Stimulated activated naive CD8-positive, alpha-beta T cell treated with anti-CD3 and anti-CD28 coated beads, Interleukin-15, Interleukin-2, amounts not matched to agents 100 ng/mL and 50 ng/mL, for 24 hours (primary cell): Measurements from ENCODE around the gene NUP54.

Experiments used
- H3K27ac Mint-ChIP-seq: one replicate; pipeline ENCODE4 v1.8.0; 2021; ENCODE audit warnings: mild to moderate bottlenecking, mixed read lengths
- H3K27me3 Mint-ChIP-seq: one replicate; pipeline ENCODE4 v1.8.0; 2021; ENCODE audit warnings: mixed read lengths
- H3K36me3 Mint-ChIP-seq: one replicate; pipeline ENCODE4 v1.8.0; 2021; ENCODE audit warnings: low read depth, mixed read lengths
- H3K4me1 Mint-ChIP-seq: one replicate; pipeline ENCODE4 v1.8.0; 2021; ENCODE audit warnings: low read depth, mixed read lengths
- H3K4me3 Mint-ChIP-seq: one replicate; pipeline ENCODE4 v1.8.0; 2021; ENCODE audit warnings: mild to moderate bottlenecking, mixed read lengths
- H3K9me3 Mint-ChIP-seq: one replicate; pipeline ENCODE4 v1.8.0; 2021; ENCODE audit warnings: mixed read lengths

NUP54 gene

GRCh38 chr4:76174216-76174615 lies 26.0 kb upstream of the NUP54 start:
- H3K4me1 Mint-ChIP-seq: no peaks in the 10 kb centered on the region
- peaks cover 10% of the 10 kb centered on the region for H3K36me3 Mint-ChIP-seq
- H3K4me3 Mint-ChIP-seq: no peak overlapping the region
- no peak overlapping the region for H3K27ac Mint-ChIP-seq
- no peaks in the 10 kb centered on the region for H3K27me3 Mint-ChIP-seq
- no peaks in the 10 kb centered on the region for H3K9me3 Mint-ChIP-seq

- Mint-ChIP-seq H3K27me3 (no peaks in the 10 kb centered on the region), H3K9me3 (no peaks in the 10 kb centered on the region), H3K4me1 (no peaks in the 10 kb centered on the region), H3K4me3 (no peak overlapping the region), H3K36me3 (peaks cover 18% of the 10 kb centered on the region), H3K27ac (no peak overlapping the region)
These were observed 20.5 kb upstream of the NUP54 start for GRCh38 chr4:76168688-76169087.

GRCh38 chr4:76166480-76166879 lies 18.3 kb upstream of the NUP54 start:
- Mint-ChIP-seq H3K9me3 (no peaks in the 10 kb centered on the region), H3K36me3 (peaks cover 32% of the 10 kb centered on the region), H3K27ac (no peak overlapping the region)

GRCh38 chr4:76160355-76160754 lies 12.2 kb upstream of the NUP54 start:
- Mint-ChIP-seq H3K9me3 (no peaks in the 10 kb centered on the region), H3K4me3 (no peak overlapping the region), H3K36me3 (peaks cover 24% of the 10 kb centered on the region), H3K27ac (no peak overlapping the region), H3K4me1 (no peaks in the 10 kb centered on the region), H3K27me3 (no peaks in the 10 kb centered on the region)

More at GRCh38 chr4:76166480-76166879, 18.3 kb upstream of the NUP54 start:
- H3K4me3 Mint-ChIP-seq: no peak overlapping the region
- H3K27me3 Mint-ChIP-seq: no peaks in the 10 kb centered on the region
- no peaks in the 10 kb centered on the region for H3K4me1 Mint-ChIP-seq

GRCh38 chr4:76156635-76157034 lies 8.4 kb upstream of the NUP54 start:
- Mint-ChIP-seq H3K27me3 (no peaks in the 10 kb centered on the region), H3K27ac (no peak overlapping the region), H3K4me3 (no peak overlapping the region), H3K36me3 (peaks cover 8% of the 10 kb centered on the region), H3K9me3 (no peaks in the 10 kb centered on the region), H3K4me1 (no peaks in the 10 kb centered on the region)

GRCh38 chr4:76155979-76156378 lies 7.8 kb upstream of the NUP54 start:
- no peaks in the 10 kb centered on the region for H3K9me3 Mint-ChIP-seq
- H3K27me3 Mint-ChIP-seq: no peaks in the 10 kb centered on the region
- H3K4me1 Mint-ChIP-seq: no peaks in the 10 kb centered on the region
- H3K27ac Mint-ChIP-seq: no peak overlapping the region
- H3K4me3 Mint-ChIP-seq: no peak overlapping the region
- H3K36me3 Mint-ChIP-seq: peaks cover 2% of the 10 kb centered on the region

- H3K4me1 Mint-ChIP-seq: peaks cover 15% of the 10 kb centered on the region
- H3K4me3 Mint-ChIP-seq: no peak overlapping the region
- H3K27me3 Mint-ChIP-seq: no peaks in the 10 kb centered on the region
- H3K36me3 Mint-ChIP-seq: peaks cover 5% of the 10 kb centered on the region
- H3K9me3 Mint-ChIP-seq: no peaks in the 10 kb centered on the region
- no peak overlapping the region for H3K27ac Mint-ChIP-seq
These were observed 5.2 kb upstream of the NUP54 start for GRCh38 chr4:76153356-76153755.

- peak overlapping the region; percentile 96 for H3K4me3 Mint-ChIP-seq
- peak overlapping the region; percentile 96 for H3K27ac Mint-ChIP-seq
- H3K4me1 Mint-ChIP-seq: peaks cover 39% of the 10 kb centered on the region
- H3K9me3 Mint-ChIP-seq: no peaks in the 10 kb centered on the region
- no peaks in the 10 kb centered on the region for H3K27me3 Mint-ChIP-seq
- peaks cover 27% of the 10 kb centered on the region for H3K36me3 Mint-ChIP-seq
These were observed 599 bp downstream of the NUP54 start for GRCh38 chr4:76147454-76148141.

GRCh38 chr4:76144546-76144945 lies 3.7 kb downstream of the NUP54 start:
- Mint-ChIP-seq H3K27me3 (no peaks in the 10 kb centered on the region), H3K9me3 (no peaks in the 10 kb centered on the region), H3K4me3 (no peak overlapping the region), H3K36me3 (peaks cover 50% of the 10 kb centered on the region), H3K27ac (no peak overlapping the region), H3K4me1 (peaks cover 43% of the 10 kb centered on the region)

- no peak overlapping the region for H3K4me3 Mint-ChIP-seq
- H3K9me3 Mint-ChIP-seq: no peaks in the 10 kb centered on the region
- no peaks in the 10 kb centered on the region for H3K27me3 Mint-ChIP-seq
- peaks cover 69% of the 10 kb centered on the region for H3K36me3 Mint-ChIP-seq
- peaks cover 25% of the 10 kb centered on the region for H3K4me1 Mint-ChIP-seq
- H3K27ac Mint-ChIP-seq: no peak overlapping the region
These were observed 7.0 kb downstream of the NUP54 start for GRCh38 chr4:76141241-76141640.

- H3K36me3 Mint-ChIP-seq: peaks cover 60% of the 10 kb centered on the region
- H3K4me3 Mint-ChIP-seq: no peak overlapping the region
- H3K27me3 Mint-ChIP-seq: no peaks in the 10 kb centered on the region
- H3K9me3 Mint-ChIP-seq: no peaks in the 10 kb centered on the region
- no peak overlapping the region for H3K27ac Mint-ChIP-seq
- no peaks in the 10 kb centered on the region for H3K4me1 Mint-ChIP-seq
These were observed 20.4 kb downstream of the NUP54 start for GRCh38 chr4:76127754-76128153.

- H3K4me3 Mint-ChIP-seq: no peak overlapping the region
- no peak overlapping the region for H3K27ac Mint-ChIP-seq
- H3K36me3 Mint-ChIP-seq: peaks cover 68% of the 10 kb centered on the region
- H3K4me1 Mint-ChIP-seq: no peaks in the 10 kb centered on the region
- no peaks in the 10 kb centered on the region for H3K27me3 Mint-ChIP-seq
- H3K9me3 Mint-ChIP-seq: no peaks in the 10 kb centered on the region
These were observed 22.4 kb downstream of the NUP54 start for GRCh38 chr4:76125816-76126215.

- peaks cover 83% of the 10 kb centered on the region for H3K36me3 Mint-ChIP-seq
- H3K27ac Mint-ChIP-seq: no peak overlapping the region
- no peak overlapping the region for H3K4me3 Mint-ChIP-seq
- no peaks in the 10 kb centered on the region for H3K27me3 Mint-ChIP-seq
- H3K4me1 Mint-ChIP-seq: no peaks in the 10 kb centered on the region
- H3K9me3 Mint-ChIP-seq: no peaks in the 10 kb centered on the region
These were observed 28.0 kb downstream of the NUP54 start for GRCh38 chr4:76120199-76120598.

GRCh38 chr4:76117536-76117935 lies 30.7 kb downstream of the NUP54 start:
- Mint-ChIP-seq H3K4me1 (no peaks in the 10 kb centered on the region), H3K4me3 (no peak overlapping the region), H3K27me3 (no peaks in the 10 kb centered on the region), H3K9me3 (no peaks in the 10 kb centered on the region), H3K27ac (no peak overlapping the region), H3K36me3 (peaks cover 83% of the 10 kb centered on the region)

- no peaks in the 10 kb centered on the region for H3K4me1 Mint-ChIP-seq
- H3K36me3 Mint-ChIP-seq: peaks cover 80% of the 10 kb centered on the region
- H3K9me3 Mint-ChIP-seq: no peaks in the 10 kb centered on the region
- no peak overlapping the region for H3K27ac Mint-ChIP-seq
- no peaks in the 10 kb centered on the region for H3K27me3 Mint-ChIP-seq
- H3K4me3 Mint-ChIP-seq: no peak overlapping the region
These were observed 31.4 kb downstream of the NUP54 start for GRCh38 chr4:76116821-76117220.

- Mint-ChIP-seq H3K4me3 (no peak overlapping the region), H3K36me3 (peaks cover 13% of the 10 kb centered on the region), H3K4me1 (no peaks in the 10 kb centered on the region), H3K27ac (no peak overlapping the region), H3K9me3 (no peaks in the 10 kb centered on the region), H3K27me3 (no peaks in the 10 kb centered on the region)
These were observed 39.6 kb downstream of the NUP54 start for GRCh38 chr4:76108467-76109181.
